Activated naive CD4-positive, alpha-beta T cell treated with anti-CD3 and anti-CD28 coated beads, Interleukin-2, amount 10 ng/mL, durations not matched to agents 7 days and 5 days (primary cell): ENCODE data around the gene ZNF678.
"Not testable (repeated sequence)": the region's sequence is repeated elsewhere in the genome, so short reads cannot be mapped to it uniquely, and the experiment has no call there.

Experiments
- CTCF ChIA-PET: fragments of 350-600 bp; sonication (Branson Sonifier 250); formaldehyde crosslinking; loops from one replicate; lab custom pipeline; 2021; ENCODE audit warnings: antibody characterized with exemption; lab: Charles Lee
- DNase-seq: peaks from one replicate; pipeline ENCODE4 v3.0.0-alpha.2; 2020
- H3K27ac Mint-ChIP-seq: one replicate; pipeline ENCODE4 v1.8.0; 2021; ENCODE audit warnings: mild to moderate bottlenecking, moderate library complexity, mixed read lengths
- H3K27me3 Mint-ChIP-seq: one replicate; pipeline ENCODE4 v1.8.0; 2021; ENCODE audit warnings: mild to moderate bottlenecking, mixed read lengths
- H3K36me3 Mint-ChIP-seq: one replicate; pipeline ENCODE4 v1.8.0; 2021; ENCODE audit warnings: mixed read lengths
- H3K4me1 Mint-ChIP-seq: one replicate; pipeline ENCODE4 v1.8.0; 2021; ENCODE audit warnings: mixed read lengths
- H3K4me3 Mint-ChIP-seq: one replicate; pipeline ENCODE4 v1.8.0; 2021; ENCODE audit warnings: mild to moderate bottlenecking, moderate library complexity, mixed read lengths
- H3K9me3 Mint-ChIP-seq: one replicate; pipeline ENCODE4 v1.8.0; 2021; ENCODE audit warnings: mixed read lengths

ZNF678 gene

DNA sequence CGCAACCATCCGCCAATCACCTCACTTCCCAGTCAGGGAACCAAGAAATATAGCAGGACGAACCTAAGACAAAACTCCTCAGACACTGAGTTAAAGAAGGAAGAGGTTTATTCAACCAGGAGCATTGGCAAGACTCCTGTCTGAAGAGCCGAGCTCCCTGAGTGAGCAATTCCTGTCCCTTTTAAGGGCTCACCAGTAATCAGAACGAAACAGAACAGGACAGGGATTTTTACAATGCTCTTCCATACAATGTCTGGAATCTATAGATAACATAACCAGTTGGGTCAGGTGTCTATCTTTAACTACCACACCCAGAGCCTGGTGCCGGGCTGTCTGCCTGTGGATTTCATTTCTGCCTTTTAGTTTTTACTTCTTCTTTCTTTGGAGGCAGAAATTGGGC is 32.9 kb downstream of the ZNF678 start:
- DNase-seq, CTCF ChIA-PET, H3K4me1 Mint-ChIP-seq, H3K4me3 Mint-ChIP-seq, H3K27me3 Mint-ChIP-seq, H3K27ac Mint-ChIP-seq: not testable (repeated sequence)
- peaks cover 48% of the 10 kb centered on the region for H3K9me3 Mint-ChIP-seq
- H3K36me3 Mint-ChIP-seq = peaks cover 15% of the 10 kb centered on the region

DNA sequence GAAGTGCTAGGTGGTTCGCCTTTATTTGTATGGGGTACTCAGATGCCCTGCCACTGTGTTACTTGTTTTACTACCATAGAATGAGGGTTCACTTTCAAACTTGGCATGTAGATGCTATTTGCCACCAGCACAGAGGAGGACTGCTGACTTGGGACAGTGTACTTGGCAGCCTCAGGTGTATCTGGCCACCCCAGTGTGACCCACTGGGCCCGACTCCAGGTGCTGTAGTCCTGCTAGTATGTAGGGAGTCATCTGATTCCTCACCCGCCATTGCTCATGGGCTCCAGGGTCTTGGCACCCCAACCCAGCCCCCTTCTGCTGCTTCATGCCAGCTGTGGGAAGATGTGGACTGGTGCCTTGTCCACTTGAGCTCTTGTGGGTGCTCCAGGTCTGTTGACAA is 40.0 kb downstream of the ZNF678 start:
- Mint-ChIP-seq H3K9me3 (peaks cover 42% of the 10 kb centered on the region), H3K27ac (no peak overlapping the region), H3K27me3 (no peaks in the 10 kb centered on the region), H3K4me1 (no peaks in the 10 kb centered on the region), H3K36me3 (peaks cover 7% of the 10 kb centered on the region), H3K4me3 (no peak overlapping the region)
- CTCF ChIA-PET = no interaction called here
- no peak for DNase-seq

- Mint-ChIP-seq H3K27ac (no peak overlapping the region), H3K9me3 (peaks cover 39% of the 10 kb centered on the region), H3K4me1 (no peaks in the 10 kb centered on the region), H3K36me3 (peaks cover 7% of the 10 kb centered on the region), H3K27me3 (no peaks in the 10 kb centered on the region), H3K4me3 (no peak overlapping the region)
- no peak for DNase-seq
- CTCF ChIA-PET = no interaction called here
These were observed 41.1 kb downstream of the ZNF678 start for GRCh38 chr1:227604446-227604845.

DNA sequence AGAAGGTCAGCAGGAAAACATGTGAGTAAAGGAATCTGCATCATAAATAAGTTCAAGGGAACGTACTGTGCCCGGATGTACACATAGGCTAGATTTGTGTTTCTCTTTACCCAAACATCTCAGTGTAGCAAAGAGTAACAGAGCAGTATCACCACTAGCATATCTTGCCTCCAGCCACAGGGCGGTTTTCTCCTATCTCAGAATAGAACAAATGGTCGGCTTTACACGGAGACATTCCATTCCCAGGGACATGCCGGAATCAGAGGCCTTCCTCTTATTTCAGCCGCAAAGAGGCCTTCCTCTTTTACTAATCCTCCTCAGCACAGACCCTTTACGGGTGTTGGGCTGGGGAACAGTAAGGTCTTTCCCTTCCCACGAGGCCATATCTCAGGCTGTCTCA is 42.9 kb downstream of the ZNF678 start:
- H3K4me1 Mint-ChIP-seq, DNase-seq, H3K27me3 Mint-ChIP-seq, H3K4me3 Mint-ChIP-seq, H3K27ac Mint-ChIP-seq, H3K36me3 Mint-ChIP-seq, CTCF ChIA-PET: not testable (repeated sequence)
- peaks cover 30% of the 10 kb centered on the region for H3K9me3 Mint-ChIP-seq

DNA sequence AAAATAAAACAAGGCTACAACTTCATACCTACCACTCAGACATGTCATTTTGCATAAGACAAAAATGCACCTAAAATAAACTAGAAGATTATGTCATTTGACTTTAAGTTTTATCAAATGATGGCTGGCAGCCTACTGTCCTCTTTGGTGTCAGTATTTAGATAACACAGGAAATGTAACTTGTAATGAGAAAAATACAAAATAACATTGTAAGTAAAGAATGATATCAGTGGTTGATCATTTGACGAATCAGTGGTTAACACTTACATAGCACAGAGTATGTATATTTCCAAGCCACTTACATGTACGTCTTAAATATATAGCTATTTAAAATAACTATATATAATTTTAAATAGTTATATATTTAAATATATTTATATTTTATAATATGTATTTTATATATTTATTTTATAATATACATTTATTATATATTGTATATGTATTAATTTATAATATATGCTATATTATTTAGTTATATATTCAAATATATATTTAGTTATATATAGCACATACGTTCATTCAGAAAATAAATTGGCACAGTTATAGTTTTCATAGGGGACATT is 44.1 kb downstream of the ZNF678 start:
- H3K27ac Mint-ChIP-seq = no peak overlapping the region
- H3K27me3 Mint-ChIP-seq = no peaks in the 10 kb centered on the region
- no peak for DNase-seq
- peaks cover 30% of the 10 kb centered on the region for H3K9me3 Mint-ChIP-seq
- no peak overlapping the region for H3K4me3 Mint-ChIP-seq
- H3K4me1 Mint-ChIP-seq = no peaks in the 10 kb centered on the region
- peaks cover 7% of the 10 kb centered on the region for H3K36me3 Mint-ChIP-seq
- CTCF ChIA-PET = no interaction called here

DNA sequence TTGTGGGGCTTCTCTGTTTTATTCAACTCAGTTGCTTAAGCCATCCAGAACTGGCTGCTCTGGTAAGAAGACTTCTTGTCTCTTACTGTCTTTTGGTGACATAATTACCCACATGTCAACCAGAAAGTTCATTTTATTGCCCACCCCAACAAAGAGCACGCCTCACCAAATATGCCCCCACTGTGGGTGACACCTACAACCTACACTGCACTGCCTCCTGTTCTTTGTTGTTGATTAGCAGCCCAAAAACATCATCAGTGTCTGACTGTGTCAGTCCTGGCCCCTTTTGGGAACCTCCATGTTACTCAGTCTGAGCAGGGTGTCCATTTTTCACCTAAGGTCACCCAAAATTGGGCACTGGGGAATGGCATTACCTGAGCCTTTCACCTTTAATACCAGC is 49.3 kb downstream of the ZNF678 start:
- Mint-ChIP-seq H3K4me3 (no peak overlapping the region), H3K27ac (no peak overlapping the region), H3K4me1 (no peaks in the 10 kb centered on the region), H3K9me3 (peaks cover 43% of the 10 kb centered on the region), H3K36me3 (peaks cover 13% of the 10 kb centered on the region), H3K27me3 (no peaks in the 10 kb centered on the region)
- no peak for DNase-seq
- CTCF ChIA-PET = no interaction called here

DNA sequence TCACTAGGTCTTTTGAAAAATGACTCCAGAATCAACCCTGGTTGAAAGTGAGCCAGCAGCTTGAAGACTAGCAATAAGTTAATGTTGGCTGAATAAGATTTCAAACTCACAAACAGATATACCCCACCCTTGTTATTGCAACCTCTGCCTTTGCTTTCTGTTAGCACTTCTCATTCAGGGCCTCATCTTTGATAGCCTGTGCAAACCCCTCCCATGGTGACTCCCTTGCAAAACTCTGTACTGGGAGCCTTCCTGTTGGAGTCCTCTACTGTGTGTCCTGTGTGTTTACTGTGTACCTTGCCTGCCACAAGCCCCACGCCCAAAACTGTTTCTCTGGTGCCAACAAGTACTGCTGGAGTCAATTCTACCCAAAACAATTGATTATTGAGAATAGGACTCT is 50.2 kb downstream of the ZNF678 start:
- no peak for DNase-seq
- CTCF ChIA-PET = no interaction called here
- H3K4me1 Mint-ChIP-seq = no peaks in the 10 kb centered on the region
- no peak overlapping the region for H3K27ac Mint-ChIP-seq
- no peak overlapping the region for H3K4me3 Mint-ChIP-seq
- no peaks in the 10 kb centered on the region for H3K27me3 Mint-ChIP-seq
- peaks cover 13% of the 10 kb centered on the region for H3K36me3 Mint-ChIP-seq
- peaks cover 52% of the 10 kb centered on the region for H3K9me3 Mint-ChIP-seq

DNA sequence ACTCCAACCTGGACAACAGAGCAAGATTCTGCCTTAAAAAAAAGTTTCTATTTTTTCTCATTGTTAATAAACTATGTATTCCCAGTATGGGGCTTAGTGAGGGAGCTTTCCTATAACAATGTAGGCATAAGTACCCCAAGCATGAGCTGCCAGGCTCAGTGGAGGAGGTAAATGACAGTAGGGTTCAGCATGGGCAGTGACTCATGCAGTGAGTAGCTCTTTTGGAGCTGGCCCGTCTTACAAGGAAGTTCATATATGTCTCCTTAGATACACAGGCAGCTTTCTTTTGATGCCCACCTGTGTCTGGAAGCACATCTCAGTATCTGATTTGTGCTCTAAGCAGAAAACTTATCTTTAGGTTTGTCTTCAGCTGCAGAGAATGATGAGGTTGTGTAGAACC is 57.9 kb downstream of the ZNF678 start:
- Mint-ChIP-seq H3K9me3 (peaks cover 69% of the 10 kb centered on the region), H3K4me1 (no peaks in the 10 kb centered on the region), H3K27ac (no peak overlapping the region), H3K36me3 (peaks cover 9% of the 10 kb centered on the region), H3K4me3 (no peak overlapping the region), H3K27me3 (no peaks in the 10 kb centered on the region)
- no peak for DNase-seq
- CTCF ChIA-PET = no interaction called here

DNA sequence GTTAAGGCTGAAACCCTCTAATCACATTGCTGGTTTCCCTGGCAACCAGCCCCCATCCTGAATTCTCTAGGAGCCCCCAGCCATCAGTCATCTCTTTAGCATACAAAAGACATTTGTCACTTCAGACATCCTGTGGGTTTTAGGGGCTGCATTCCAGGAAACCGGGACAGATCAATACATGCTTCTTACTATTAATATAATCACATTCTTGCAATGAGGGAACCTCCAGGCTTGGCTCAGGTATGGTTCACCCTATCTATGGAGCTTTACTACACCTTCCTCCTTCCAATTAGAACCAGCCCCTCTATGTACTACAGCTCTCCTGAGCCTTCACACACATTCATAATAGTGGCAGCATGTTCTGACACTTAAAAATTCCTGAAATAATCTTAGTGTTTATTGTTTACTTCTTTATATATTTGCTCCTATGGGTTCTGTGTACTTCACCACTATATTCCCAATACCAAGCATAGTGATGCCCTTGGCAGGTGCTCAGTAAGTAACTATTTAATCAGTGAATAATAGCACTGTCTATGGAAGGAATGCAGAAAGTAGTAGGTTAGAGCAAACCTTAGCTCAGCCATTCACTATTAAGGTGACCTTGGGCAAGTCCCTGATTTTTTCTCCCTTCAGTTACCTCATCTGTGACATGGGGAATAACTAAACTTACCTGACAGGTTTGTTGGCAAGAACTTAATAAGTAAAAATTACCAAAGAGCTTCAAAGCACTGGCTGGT is 59.6 kb downstream of the ZNF678 start:
- H3K4me3 Mint-ChIP-seq = no peak overlapping the region
- no peaks in the 10 kb centered on the region for H3K4me1 Mint-ChIP-seq
- no peak for DNase-seq
- H3K9me3 Mint-ChIP-seq = peaks cover 79% of the 10 kb centered on the region
- no peaks in the 10 kb centered on the region for H3K27me3 Mint-ChIP-seq
- CTCF ChIA-PET = interaction anchor here (0.6 kb wide), 1 partner anchor 44 kb away, joined by 3 read pairs; no protein-coding TSS in a partner anchor
- peaks cover 9% of the 10 kb centered on the region for H3K36me3 Mint-ChIP-seq
- H3K27ac Mint-ChIP-seq = no peak overlapping the region

- Mint-ChIP-seq H3K4me1 (no peaks in the 10 kb centered on the region), H3K9me3 (peaks cover 58% of the 10 kb centered on the region), H3K36me3 (peaks cover 11% of the 10 kb centered on the region), H3K27me3 (no peaks in the 10 kb centered on the region), H3K4me3 (no peak overlapping the region), H3K27ac (no peak overlapping the region)
- CTCF ChIA-PET = no interaction called here
- no peak for DNase-seq
These were observed 69.0 kb downstream of the ZNF678 start for GRCh38 chr1:227632325-227632724.

GRCh38 chr1:227635596-227635995 is 72.2 kb downstream of the ZNF678 start:
- no peak overlapping the region for H3K4me3 Mint-ChIP-seq
- DNase-seq = no peak
- peaks cover 19% of the 10 kb centered on the region for H3K36me3 Mint-ChIP-seq
- CTCF ChIA-PET = no interaction called here
- H3K4me1 Mint-ChIP-seq = no peaks in the 10 kb centered on the region
- H3K9me3 Mint-ChIP-seq = peaks cover 46% of the 10 kb centered on the region
- H3K27ac Mint-ChIP-seq = no peak overlapping the region
- no peaks in the 10 kb centered on the region for H3K27me3 Mint-ChIP-seq

- peaks cover 68% of the 10 kb centered on the region for H3K9me3 Mint-ChIP-seq
- H3K27me3 Mint-ChIP-seq = no peaks in the 10 kb centered on the region
- peaks cover 38% of the 10 kb centered on the region for H3K36me3 Mint-ChIP-seq
- no peak for DNase-seq
- no peaks in the 10 kb centered on the region for H3K4me1 Mint-ChIP-seq
- H3K27ac Mint-ChIP-seq = no peak overlapping the region
- CTCF ChIA-PET = interaction anchor here (0.7 kb wide), 1 partner anchor 1097 kb away, joined by 3 read pairs; no protein-coding TSS in a partner anchor
- no peak overlapping the region for H3K4me3 Mint-ChIP-seq
These were observed 91.1 kb downstream of the ZNF678 start for GRCh38 chr1:227654431-227654830.

GRCh38 chr1:227654858-227655752 is 91.7 kb downstream of the ZNF678 start:
- peaks cover 37% of the 10 kb centered on the region for H3K36me3 Mint-ChIP-seq
- DNase-seq = no peak
- H3K4me3 Mint-ChIP-seq = no peak overlapping the region
- no peaks in the 10 kb centered on the region for H3K27me3 Mint-ChIP-seq
- H3K4me1 Mint-ChIP-seq = no peaks in the 10 kb centered on the region
- H3K9me3 Mint-ChIP-seq = peaks cover 67% of the 10 kb centered on the region
- no peak overlapping the region for H3K27ac Mint-ChIP-seq
- CTCF ChIA-PET = interaction anchor here (0.7 kb wide), 1 partner anchor 1097 kb away, joined by 3 read pairs; no protein-coding TSS in a partner anchor

- Mint-ChIP-seq H3K36me3 (peaks cover 13% of the 10 kb centered on the region), H3K27me3 (no peaks in the 10 kb centered on the region), H3K27ac (no peak overlapping the region), H3K4me3 (no peak overlapping the region), H3K9me3 (peaks cover 71% of the 10 kb centered on the region), H3K4me1 (no peaks in the 10 kb centered on the region)
- CTCF ChIA-PET = no interaction called here
- DNase-seq = no peak
These were observed 98.1 kb downstream of the ZNF678 start for GRCh38 chr1:227661495-227661894.
